T47D (cell line): ENCODE results near the gene CMKLR1.

Source experiments
- DNase-seq, 2 experiments: peaks; one replicate each; pipeline versions ENCODE4 v3.0.0 to v3.0.0-alpha.2; 2011 to 2012; ENCODE audit warnings: low read depth in 1 of 2, low spot score in 1 of 2
- JUND ChIP-seq: IDR thresholded peaks from 2 replicates; pipeline ENCODE4 v1.6.1; 2012; ENCODE audit warnings: low read depth
- in situ Hi-C: cut with HindIII; loops from 2 replicates; pipeline ENCODE4 v1.10.0; 2016; ENCODE audit warnings: low sequenced_read_pairs, low pct_unique_long_range_greater_than_20kb

The CMKLR1 gene, protein sequence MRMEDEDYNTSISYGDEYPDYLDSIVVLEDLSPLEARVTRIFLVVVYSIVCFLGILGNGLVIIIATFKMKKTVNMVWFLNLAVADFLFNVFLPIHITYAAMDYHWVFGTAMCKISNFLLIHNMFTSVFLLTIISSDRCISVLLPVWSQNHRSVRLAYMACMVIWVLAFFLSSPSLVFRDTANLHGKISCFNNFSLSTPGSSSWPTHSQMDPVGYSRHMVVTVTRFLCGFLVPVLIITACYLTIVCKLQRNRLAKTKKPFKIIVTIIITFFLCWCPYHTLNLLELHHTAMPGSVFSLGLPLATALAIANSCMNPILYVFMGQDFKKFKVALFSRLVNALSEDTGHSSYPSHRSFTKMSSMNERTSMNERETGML

GRCh38 chr12:108338915-108339657 lies at the start of gene CMKLR1:
Gene CMKLR1, minus strand, starts transcription at chr12:108339311. Its CDS starts 45,720 bp downstream, at chr12:108293591.
- no peak for DNase-seq
- in situ Hi-C loops = no loop called here
- TF ChIP-seq JUND = no peak

DNA sequence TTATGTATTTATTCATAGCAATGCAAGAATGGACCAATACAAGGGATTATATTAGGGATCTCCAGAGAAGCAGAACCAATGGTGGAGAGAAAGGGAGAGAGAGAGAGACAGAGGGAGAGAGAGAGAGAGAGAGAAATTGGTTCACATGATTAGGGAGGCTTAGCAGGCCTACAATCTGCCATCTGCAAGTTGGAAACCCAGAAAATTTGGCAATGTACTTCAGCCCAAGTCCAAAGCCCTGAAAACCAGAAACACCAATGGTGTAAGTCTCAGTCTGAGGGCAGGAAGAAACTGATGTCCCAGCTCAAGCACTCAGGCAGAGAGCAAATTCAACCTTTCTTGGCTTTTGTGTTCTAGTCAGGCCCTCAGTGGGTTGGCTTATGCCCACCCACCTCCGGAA lies 48.7 kb upstream of the CMKLR1 start:
- in situ Hi-C loops = no loop called here
- TF ChIP-seq JUND = no peak
- no peak for DNase-seq

DNA sequence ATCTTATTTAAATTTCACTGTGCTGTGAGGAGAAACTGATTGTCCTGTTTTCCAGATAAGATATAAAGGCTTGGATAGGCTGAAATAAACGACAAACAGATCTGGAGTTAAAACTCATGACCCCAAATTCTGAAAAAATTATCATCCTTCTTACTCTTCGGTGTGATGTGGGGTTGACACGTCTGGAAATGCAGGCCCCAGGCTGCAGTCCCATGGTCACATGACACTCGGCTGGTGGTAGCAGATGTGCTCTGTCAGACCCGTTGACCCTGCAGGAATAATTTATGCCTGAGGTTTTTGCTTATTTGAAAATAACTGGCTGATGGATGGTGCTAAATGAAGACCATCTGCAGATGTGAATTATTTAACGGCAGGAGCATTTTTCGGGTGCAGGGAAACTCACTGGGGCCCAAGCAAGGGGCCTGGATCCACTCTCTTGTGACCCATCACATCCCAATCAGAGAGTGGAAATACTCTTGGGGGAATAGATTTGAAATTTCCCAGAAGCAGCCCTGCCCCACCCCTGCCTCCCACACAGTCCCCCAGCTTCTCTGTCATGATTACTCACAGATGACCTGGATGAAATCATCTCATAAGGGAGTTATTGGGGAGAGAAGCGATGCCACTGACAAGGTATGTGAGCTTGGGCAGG lies 47.7 kb upstream of the CMKLR1 start:
- no peak for TF ChIP-seq JUND
- in situ Hi-C loops = no loop called here
- no peak for DNase-seq

- in situ Hi-C loops = no loop called here
- TF ChIP-seq JUND = no peak
- no peak for DNase-seq
Observed at GRCh38 chr12:108382437-108382801, 43.3 kb upstream of the CMKLR1 start.

DNA sequence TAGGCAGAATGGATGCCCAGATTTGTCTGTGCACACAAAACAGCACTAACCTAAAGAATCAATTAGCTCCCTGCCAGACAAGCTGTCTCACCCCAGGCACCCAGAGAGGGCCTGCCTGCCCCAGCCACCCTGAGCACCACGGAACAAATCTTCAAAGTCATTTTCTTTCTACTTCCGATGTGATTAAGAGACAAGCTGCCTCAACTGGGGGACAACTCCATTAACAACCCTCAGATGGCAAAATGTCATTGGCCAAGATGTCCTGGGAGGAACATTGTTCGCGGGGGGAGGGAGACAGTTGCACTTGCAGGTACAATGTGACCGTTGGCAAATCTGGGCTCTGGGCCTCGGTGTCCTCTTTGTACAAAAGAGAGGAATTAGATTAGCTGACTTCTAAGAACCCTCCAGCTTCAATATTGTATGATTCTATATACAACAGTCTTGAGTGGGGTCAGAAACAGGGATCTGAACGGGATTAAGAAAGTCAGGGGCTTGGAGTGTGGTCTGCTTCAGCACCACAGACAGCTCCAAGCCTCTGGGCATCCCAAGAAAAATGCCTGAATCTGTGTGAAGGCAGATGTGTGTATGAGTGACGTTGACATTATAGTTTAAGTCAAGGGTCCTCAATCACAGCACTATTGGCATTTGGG lies 42.8 kb upstream of the CMKLR1 start:
- DNase-seq = peak in 1 of 2 experiments; percentile 41
- no peak for TF ChIP-seq JUND
- in situ Hi-C loops = no loop called here

DNA sequence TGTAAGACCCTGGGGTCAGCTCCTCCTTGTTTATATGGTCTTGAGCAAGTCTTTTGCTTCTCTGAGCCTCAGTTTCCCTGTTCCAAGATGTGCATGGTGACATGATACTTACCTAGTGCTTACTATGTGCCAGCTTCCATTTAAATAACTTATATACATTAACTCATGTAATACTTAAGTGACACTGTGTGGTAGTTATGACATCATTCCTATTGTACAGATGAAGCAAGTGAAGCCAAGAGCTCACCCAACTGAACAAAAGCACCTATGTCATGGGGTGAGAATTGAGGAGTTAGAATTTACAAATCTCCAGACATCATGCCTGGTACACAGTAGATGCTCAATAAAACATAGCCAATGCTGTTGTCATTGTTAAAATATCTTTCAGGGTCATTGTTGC lies 41.3 kb upstream of the CMKLR1 start:
- in situ Hi-C loops = no loop called here
- TF ChIP-seq JUND = no peak
- DNase-seq = no peak

DNA sequence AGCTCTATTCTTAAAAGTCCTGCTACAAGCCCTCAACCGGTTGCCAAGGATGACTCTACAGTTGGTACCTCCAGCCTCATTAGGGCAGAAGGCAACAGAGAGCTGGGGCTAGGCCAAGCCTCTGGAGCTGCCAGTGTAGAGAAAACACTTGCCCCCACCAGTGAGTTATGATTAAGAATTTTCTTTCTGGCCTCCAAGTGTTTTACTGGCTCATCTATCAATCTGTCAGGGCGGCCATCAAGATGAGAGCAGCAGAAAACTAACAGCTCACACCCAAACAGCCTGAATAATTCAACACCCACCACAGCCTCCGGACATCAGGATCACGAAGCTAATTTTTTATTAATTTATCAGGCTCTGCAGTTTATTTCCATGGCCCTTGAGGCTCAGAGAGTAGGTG lies 40.7 kb upstream of the CMKLR1 start:
- TF ChIP-seq JUND = no peak
- no peak for DNase-seq
- in situ Hi-C loops = no loop called here

DNA sequence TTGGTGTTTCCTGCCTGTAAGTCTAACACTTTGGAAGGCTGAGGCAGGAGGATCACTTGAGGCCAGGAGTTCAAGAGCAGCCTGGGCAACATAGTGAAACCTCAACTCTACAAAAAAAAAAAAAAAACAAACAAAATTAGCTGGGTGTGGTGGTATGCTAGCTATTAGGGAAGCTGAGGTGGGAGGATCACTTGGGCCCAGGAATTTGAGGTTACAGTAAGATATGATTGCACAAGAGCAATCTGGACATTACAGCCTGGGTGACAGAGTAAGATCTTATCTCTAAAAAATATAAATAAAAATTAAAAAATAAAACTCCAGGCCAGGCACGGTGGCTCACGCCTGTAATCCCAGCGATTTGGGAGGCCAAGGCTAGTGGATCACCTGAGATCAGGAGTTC lies 39.8 kb upstream of the CMKLR1 start:
- TF ChIP-seq JUND = no peak
- no peak for DNase-seq
- in situ Hi-C loops = no loop called here

DNA sequence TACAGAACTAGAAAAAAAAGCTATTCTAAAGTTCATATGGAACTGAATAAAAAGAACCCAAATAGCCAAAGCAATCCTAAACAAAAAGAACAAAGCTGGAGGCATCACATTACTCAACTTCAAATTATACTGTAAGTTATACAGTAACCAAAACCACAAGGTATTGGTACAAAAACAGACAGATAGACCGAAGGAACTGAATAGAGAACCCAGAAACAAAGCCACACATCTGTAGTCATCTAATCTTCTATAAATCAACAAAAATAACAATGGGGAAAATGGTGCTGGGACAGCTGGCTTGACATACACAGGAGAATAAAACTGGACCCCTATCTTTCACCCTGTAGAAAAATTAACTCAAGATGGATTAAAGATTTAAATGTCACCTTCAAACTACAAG lies 38.1 kb upstream of the CMKLR1 start:
- in situ Hi-C loops = no loop called here
- TF ChIP-seq JUND = no peak

GRCh38 chr12:108375986-108376663 lies 37.0 kb upstream of the CMKLR1 start:
- in situ Hi-C loops = no loop called here
- no peak for TF ChIP-seq JUND

More for the DNA sequence above, 38.1 kb upstream of the CMKLR1 start:
- no peak for DNase-seq

GRCh38 chr12:108374596-108375320 lies 35.6 kb upstream of the CMKLR1 start:
- no peak for TF ChIP-seq JUND
- in situ Hi-C loops = no loop called here
- DNase-seq = peak in 1 of 2 experiments; percentile 13

More at GRCh38 chr12:108375986-108376663, 37.0 kb upstream of the CMKLR1 start:
- no peak for DNase-seq
